H9 (cell line): ENCODE measurements around the gene SNED1. TPM values are rescaled to one million over a fixed set of nuclear protein-coding genes. Genes with fewer than 3 reads are reported as not detected.

ENCODE experiments used
- DNase-seq: peaks from one replicate; pipeline ENCODE4 v3.0.0-alpha.2; 2017
- H2AFZ ChIP-seq: one replicate; pipeline ENCODE4 v1.6.1; 2013; ENCODE audit warnings: mild to moderate bottlenecking, low read length, control low read depth, moderate library complexity
- H2AK5ac ChIP-seq: 2 replicates; pipeline ENCODE4 v1.6.1; 2013; ENCODE audit warnings: low read length, control low read depth, mixed read lengths; ENCODE audit not compliant: insufficient read length
- H2BK120ac ChIP-seq: one replicate; pipeline ENCODE4 v1.6.1; 2013; ENCODE audit warnings: low read depth, mild to moderate bottlenecking, low read length, control low read depth, inconsistent platforms; ENCODE audit not compliant: poor library complexity, severe bottlenecking
- H2BK12ac ChIP-seq: 2 replicates; pipeline ENCODE4 v1.6.1; 2013; ENCODE audit warnings: low read length, control low read depth, mixed read lengths, low read depth; ENCODE audit not compliant: insufficient read length
- H2BK15ac ChIP-seq: 2 replicates; pipeline ENCODE4 v1.6.1; 2013; ENCODE audit warnings: low read depth, low read length, control low read depth
- H2BK20ac ChIP-seq: one replicate; pipeline ENCODE4 v1.6.1; 2013; ENCODE audit warnings: low read depth, mild to moderate bottlenecking, low read length, control low read depth, inconsistent platforms; ENCODE audit not compliant: poor library complexity, severe bottlenecking
- H2BK5ac ChIP-seq: 2 replicates; pipeline ENCODE4 v1.6.1; 2013; ENCODE audit warnings: low read length, control low read depth, mixed read lengths; ENCODE audit not compliant: insufficient read length
- H3K14ac ChIP-seq: 2 replicates; pipeline ENCODE4 v1.6.1; 2013; ENCODE audit warnings: low read length, control low read depth; ENCODE audit not compliant: insufficient read depth
- H3K18ac ChIP-seq: 2 replicates; pipeline ENCODE4 v1.6.1; 2013; ENCODE audit warnings: low read depth, mild to moderate bottlenecking, mixed read lengths, low read length, control low read depth; ENCODE audit not compliant: insufficient read length
- H3K23ac ChIP-seq: 2 replicates; pipeline ENCODE4 v1.6.1; 2013; ENCODE audit warnings: low read length, control low read depth, mixed read lengths, low read depth; ENCODE audit not compliant: insufficient read length
- H3K23me2 ChIP-seq: 2 replicates; pipeline ENCODE4 v1.6.1; 2013; ENCODE audit warnings: low read depth, mild to moderate bottlenecking, mixed read lengths, low read length, control low read depth; ENCODE audit not compliant: insufficient read length, poor library complexity, severe bottlenecking
- H3K27ac ChIP-seq: 2 replicates; pipeline ENCODE4 v1.5.1; 2013; ENCODE audit warnings: low read length, control low read depth, mixed read lengths, low read depth; ENCODE audit not compliant: insufficient read length
- H3K27me3 ChIP-seq: 2 replicates; pipeline ENCODE4 v1.6.1; 2013; ENCODE audit warnings: low read length, control low read depth, inconsistent platforms; ENCODE audit not compliant: insufficient read depth
- H3K4ac ChIP-seq: 2 replicates; pipeline ENCODE4 v1.6.1; 2013; ENCODE audit warnings: low read depth, mild to moderate bottlenecking, control low read depth, inconsistent platforms, low read length, moderate library complexity
- H3K4me1 ChIP-seq: 2 replicates; pipeline ENCODE4 v1.6.1; 2013; ENCODE audit warnings: low read length, control low read depth, inconsistent platforms; ENCODE audit not compliant: insufficient read depth
- H3K4me2 ChIP-seq: 2 replicates; pipeline ENCODE4 v1.6.1; 2013; ENCODE audit warnings: low read length, control low read depth, mixed read lengths; ENCODE audit not compliant: insufficient read length, insufficient read depth
- H3K56ac ChIP-seq: 2 replicates; pipeline ENCODE4 v1.6.1; 2013; ENCODE audit warnings: low read depth, mild to moderate bottlenecking, mixed read lengths, low read length, control low read depth; ENCODE audit not compliant: insufficient read length
- H3K79me1 ChIP-seq: 2 replicates; pipeline ENCODE4 v1.6.1; 2013; ENCODE audit warnings: low read depth, mild to moderate bottlenecking, moderate library complexity, low read length, control low read depth, inconsistent platforms; ENCODE audit not compliant: insufficient read depth, poor library complexity, severe bottlenecking
- H3K79me2 ChIP-seq: 2 replicates; pipeline ENCODE4 v1.6.1; 2013; ENCODE audit warnings: low read length, control low read depth, inconsistent platforms; ENCODE audit not compliant: insufficient read depth
- H3K9ac ChIP-seq: 2 replicates; pipeline ENCODE4 v1.6.1; 2013; ENCODE audit warnings: low read length, control low read depth, mixed read lengths; ENCODE audit not compliant: insufficient read length; ENCODE audit errors: extremely low read depth
- H3K9me3 ChIP-seq: one replicate; pipeline ENCODE4 v1.6.1; 2013; ENCODE audit warnings: low read depth, low read length, inconsistent platforms; ENCODE audit not compliant: control insufficient read depth
- H3T11ph ChIP-seq: one replicate; pipeline ENCODE4 v1.6.1; 2013; ENCODE audit warnings: mild to moderate bottlenecking, low read length, control low read depth, inconsistent platforms
- H4K20me1 ChIP-seq: one replicate; pipeline ENCODE4 v1.6.1; 2013; ENCODE audit not compliant: control insufficient read depth, insufficient read length, insufficient read depth
- H4K5ac ChIP-seq: 2 replicates; pipeline ENCODE4 v1.6.1; 2013; ENCODE audit warnings: low read depth, mild to moderate bottlenecking, mixed read lengths, low read length, control low read depth; ENCODE audit not compliant: insufficient read length
- H4K8ac ChIP-seq: replicated peaks from 2 replicates; pipeline ENCODE4 v1.6.1; 2013; ENCODE audit warnings: low read length, control low read depth, mixed read lengths, low read depth; ENCODE audit not compliant: insufficient read length
- H4K91ac ChIP-seq: 2 replicates; pipeline ENCODE4 v1.6.1; 2013; ENCODE audit warnings: low read depth, mild to moderate bottlenecking, moderate library complexity, mixed read lengths, low read length, control low read depth; ENCODE audit not compliant: insufficient read length
- H3K27ac Mint-ChIP-seq, 3 experiments: 2 replicates in 2 of 3; 3 replicates in 1 of 3; pipeline ENCODE4 v1.8.0; 2020 to 2021; ENCODE audit warnings: mixed read lengths in 3 of 3, mild to moderate bottlenecking in 1 of 3, moderate library complexity in 1 of 3
- H3K27me3 Mint-ChIP-seq: 2 replicates; pipeline ENCODE4 v1.8.0; 2021; ENCODE audit warnings: low read depth, mild to moderate bottlenecking, moderate library complexity, mixed read lengths
- H3K36me3 Mint-ChIP-seq, 3 experiments: 2 replicates in 2 of 3; 3 replicates in 1 of 3; pipeline ENCODE4 v1.8.0; 2020 to 2021; ENCODE audit warnings: low read depth in 3 of 3, mixed read lengths in 3 of 3; ENCODE audit not compliant: insufficient read depth in 1 of 3
- H3K4me1 Mint-ChIP-seq, 2 experiments: 2 replicates each; pipeline ENCODE4 v1.8.0; 2020; ENCODE audit warnings: mixed read lengths in 2 of 2
- H3K4me3 Mint-ChIP-seq, 2 experiments: 2 replicates in 1 of 2; 3 replicates in 1 of 2; pipeline ENCODE4 v1.8.0; 2020 to 2021; ENCODE audit warnings: mild to moderate bottlenecking in 2 of 2, mixed read lengths in 2 of 2, moderate library complexity in 1 of 2
- H3K9me3 Mint-ChIP-seq, 2 experiments: 2 replicates in 1 of 2; 3 replicates in 1 of 2; pipeline ENCODE4 v1.8.0; 2020; ENCODE audit warnings: mild to moderate bottlenecking in 2 of 2, mixed read lengths in 2 of 2, moderate library complexity in 1 of 2
- CTCF ChIP-seq: fragments of 200-600 bp; sonication (generic); conservative IDR thresholded peaks from 3 replicates; pipeline ENCODE4 v1.8.0; 2021; ENCODE audit warnings: antibody characterized with exemption, mild to moderate bottlenecking
- WGBS: extraction: QIAGEN DNeasy Blood & Tissue Kit; methylation state at CpG from one replicate; pipeline ENCODE4 v1.1.7; 2013; ENCODE audit warnings: missing lambda C conversion rate, low lambda C conversion rate, mixed read lengths; ENCODE audit not compliant: insufficient read length; ENCODE audit errors: extremely low coverage; 5-methylcytosine and 5-hydroxymethylcytosine counted together
- total RNA-seq: library from RNA; stranded (reverse); gene quantifications from 2 replicates; pipeline ENCODE4 v1.2.1, GENCODE V29; 2021

SNED1 gene
- total RNA-seq, 1 experiment from 2014 or later: 2.5 TPM

GRCh38 chr2:241136191-241136590 is 137.8 kb downstream of the SNED1 start:
- Histone ChIP-seq H3K27ac (no peak overlapping the region), H2AFZ (no peak overlapping the region), H3K4me1 (no peaks in the 10 kb centered on the region), H4K5ac (no peak overlapping the region), H2BK12ac (no peak overlapping the region), H3K56ac (no peak overlapping the region), H3K23ac (no peak overlapping the region), H2BK20ac (no peak overlapping the region), H3K4me2 (no peak overlapping the region), H3K9ac (no peak overlapping the region), H3K4ac (no peak overlapping the region), H3K9me3 (no peaks in the 10 kb centered on the region), H3K79me1 (no peaks in the 10 kb centered on the region), H3T11ph (no peak overlapping the region), H3K23me2 (no peaks in the 10 kb centered on the region), H4K91ac (no peak overlapping the region), H2BK5ac (no peak overlapping the region), H3K14ac (no peak overlapping the region), H2AK5ac (no peak overlapping the region), H4K8ac (no peak overlapping the region), H2BK120ac (no peak overlapping the region), H3K79me2 (no peaks in the 10 kb centered on the region), H3K18ac (no peak overlapping the region), H3K27me3 (no peaks in the 10 kb centered on the region), H4K20me1 (no peaks in the 10 kb centered on the region), H2BK15ac (no peak overlapping the region)
- H3K4me1 Mint-ChIP-seq: no peaks in the 10 kb centered on the region
- no peak for DNase-seq
- peaks cover 28 to 72% (median 57%) of the 10 kb centered on the region in 3 experiments for H3K36me3 Mint-ChIP-seq
- TF ChIP-seq CTCF: no peak
- no peaks in the 10 kb centered on the region for H3K27me3 Mint-ChIP-seq
- WGBS: no CpG with 5 or more reads among the region's 8 CpGs
- no peak overlapping the region for H3K27ac Mint-ChIP-seq
- no peaks in the 10 kb centered on the region for H3K9me3 Mint-ChIP-seq
- no peak overlapping the region for H3K4me3 Mint-ChIP-seq
